Endothelial cell of umbilical vein (primary cell): ENCODE data around the gene RFK.

Source experiments
- EZH2 ChIP-seq: IDR thresholded peaks from 2 replicates; pipeline ENCODE4 v1.6.1; 2012; ENCODE audit warnings: borderline replicate concordance, low read depth, mild to moderate bottlenecking, moderate library complexity, low read length, inconsistent platforms; ENCODE audit not compliant: severe bottlenecking
- GATA2 ChIP-seq: IDR thresholded peaks from 2 replicates; pipeline ENCODE4 v1.7.0; 2011; ENCODE audit warnings: low read depth, mild to moderate bottlenecking, moderate library complexity, mixed read lengths, low read length; ENCODE audit not compliant: insufficient read length, insufficient read depth
- JUN ChIP-seq: IDR thresholded peaks from 2 replicates; pipeline ENCODE4 v1.6.1; 2011; ENCODE audit warnings: borderline replicate concordance, low read depth; ENCODE audit not compliant: insufficient read length, insufficient read depth
- POLR2A ChIP-seq: IDR thresholded peaks from 2 replicates; pipeline ENCODE4 v1.6.1; 2012; ENCODE audit warnings: low read depth, mild to moderate bottlenecking, control low read depth, low read length
- POLR2AphosphoS5 ChIP-seq: IDR thresholded peaks from 2 replicates; pipeline ENCODE4 v1.6.1; 2012; ENCODE audit warnings: low read depth, mild to moderate bottlenecking, control low read depth, low read length, moderate library complexity; ENCODE audit not compliant: insufficient read depth
- TF ChIP-seq, protein P1 (sequence below), 2 donors: IDR thresholded peaks; 1 replicate in 1 of 2; 2 replicates in 1 of 2; pipeline ENCODE4 v1.5.1; 2011; ENCODE audit warnings: low read length in 2 of 2, mild to moderate bottlenecking in 2 of 2, moderate library complexity in 2 of 2, control low read depth in 1 of 2, inconsistent platforms in 1 of 2, low read depth in 1 of 2; ENCODE audit not compliant: insufficient read depth in 1 of 2; ENCODE audit errors: extremely low read depth in 1 of 2

DNA sequence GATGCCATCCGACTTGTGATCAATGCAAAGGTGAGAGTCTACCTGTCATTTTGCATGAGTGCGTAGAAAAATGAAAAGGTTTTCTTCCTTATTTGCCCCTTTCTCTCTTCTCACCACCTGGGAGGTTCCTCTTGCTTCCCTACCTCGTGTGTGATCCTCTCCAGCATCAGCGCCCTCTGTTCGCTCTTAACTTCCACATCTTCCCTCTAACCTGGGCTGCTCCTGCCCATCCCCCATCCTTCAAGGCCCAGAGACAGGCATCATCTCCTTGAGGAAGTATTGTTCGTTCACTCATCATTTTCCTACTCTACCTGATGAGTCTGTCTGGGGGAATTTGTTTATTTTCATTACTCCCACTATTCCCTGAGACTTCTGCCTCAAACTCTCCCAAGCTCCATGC, 55.8 kb downstream of the RFK start:
- TF ChIP-seq POLR2A: no peak
- TF ChIP-seq JUN: no peak
- no peak for TF ChIP-seq POLR2AphosphoS5
- TF ChIP-seq EZH2: no peak
- TF ChIP-seq, protein P1, sequence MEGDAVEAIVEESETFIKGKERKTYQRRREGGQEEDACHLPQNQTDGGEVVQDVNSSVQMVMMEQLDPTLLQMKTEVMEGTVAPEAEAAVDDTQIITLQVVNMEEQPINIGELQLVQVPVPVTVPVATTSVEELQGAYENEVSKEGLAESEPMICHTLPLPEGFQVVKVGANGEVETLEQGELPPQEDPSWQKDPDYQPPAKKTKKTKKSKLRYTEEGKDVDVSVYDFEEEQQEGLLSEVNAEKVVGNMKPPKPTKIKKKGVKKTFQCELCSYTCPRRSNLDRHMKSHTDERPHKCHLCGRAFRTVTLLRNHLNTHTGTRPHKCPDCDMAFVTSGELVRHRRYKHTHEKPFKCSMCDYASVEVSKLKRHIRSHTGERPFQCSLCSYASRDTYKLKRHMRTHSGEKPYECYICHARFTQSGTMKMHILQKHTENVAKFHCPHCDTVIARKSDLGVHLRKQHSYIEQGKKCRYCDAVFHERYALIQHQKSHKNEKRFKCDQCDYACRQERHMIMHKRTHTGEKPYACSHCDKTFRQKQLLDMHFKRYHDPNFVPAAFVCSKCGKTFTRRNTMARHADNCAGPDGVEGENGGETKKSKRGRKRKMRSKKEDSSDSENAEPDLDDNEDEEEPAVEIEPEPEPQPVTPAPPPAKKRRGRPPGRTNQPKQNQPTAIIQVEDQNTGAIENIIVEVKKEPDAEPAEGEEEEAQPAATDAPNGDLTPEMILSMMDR (IDR thresholded peaks at IDR 0.05; ENCODE audit: extremely low read depth in 1 of 2, insufficient read depth in 1 of 2, low read depth in 1 of 2, low read length in 2 of 2): no peak
- no peak for TF ChIP-seq GATA2
